H1 (cell line): ENCODE measurements around the gene TSPAN16. TPM values are rescaled to one million over a fixed set of nuclear protein-coding genes. Genes with fewer than 3 reads are reported as not detected.

ENCODE experiments used
- CTBP2 ChIP-seq: IDR thresholded peaks from 2 replicates; pipeline ENCODE4 v1.7.0; 2011; ENCODE audit warnings: borderline replicate concordance, mild to moderate bottlenecking, moderate library complexity, mixed read lengths, low read length; ENCODE audit not compliant: insufficient read depth, insufficient read length
- EGR1 ChIP-seq: IDR thresholded peaks from 2 replicates; pipeline ENCODE4 v1.6.1; 2011; ENCODE audit warnings: low read depth, low read length, borderline replicate concordance
- POLR2AphosphoS5 ChIP-seq: IDR thresholded peaks from 2 replicates; pipeline ENCODE4 v1.6.1; 2011; ENCODE audit warnings: low read depth, low read length
- SIN3A ChIP-seq, 2 experiments: IDR thresholded peaks in 1 of 2; conservative IDR thresholded peaks in 1 of 2; 2 replicates each; pipeline ENCODE4 v1.6.1; 2011 to 2012; ENCODE audit warnings: low read length in 2 of 2, improper control_type of control experiment in 1 of 2, low read depth in 1 of 2, mild to moderate bottlenecking in 1 of 2
- SUZ12 ChIP-seq: fragments of 200-600 bp; sonication (generic); IDR thresholded peaks from 2 replicates; pipeline ENCODE4 v1.6.1; 2012; ENCODE audit warnings: mild to moderate bottlenecking, inconsistent platforms, low read length, moderate library complexity, mixed read lengths
- YY1 ChIP-seq: IDR thresholded peaks from 2 replicates; pipeline ENCODE4 v1.6.1; 2011; ENCODE audit warnings: low read depth, mild to moderate bottlenecking, low read length
- polyA plus RNA-seq, 7 experiments: library from polyadenylated mRNA; depleted of rRNA in 3 of 7; stranded (reverse) in 5 of 7; unstranded in 2 of 7; fragments of >200 nt in 5 of 7; fragments of 200-250 nt in 2 of 7; gene quantifications; 1 replicate in 5 of 7; 2 replicates in 1 of 7; 4 replicates in 1 of 7; pipeline versions ENCODE4 v1.2.1 to v1.2.3, GENCODE V29; 2011 to 2013; ENCODE audit warnings: missing spikeins in 2 of 7, mixed read lengths in 2 of 7
- total RNA-seq: library from RNA; stranded (reverse); fragmentation: NEBNext Ultra II Directional; extraction: Animal tissue kit (Norgen Biotek cat#: 25700); gene quantifications from 2 replicates; pipeline ENCODE4 v1.2.1, GENCODE V29; 2021
- TF ChIP-seq, protein P1 (sequence below), 3 experiments: IDR thresholded peaks; 1 replicate in 2 of 3; 2 replicates in 1 of 3; pipeline versions ENCODE4 v1.5.1 to v1.6.1; 2011; ENCODE audit warnings: low read length in 3 of 3, mild to moderate bottlenecking in 3 of 3, inconsistent platforms in 2 of 3, low read depth in 1 of 3, moderate library complexity in 1 of 3; ENCODE audit not compliant: insufficient read depth in 1 of 3; ENCODE audit errors: control extremely low read depth in 1 of 3

The TSPAN16 gene
- total and polyA plus RNA-seq, 2 of the 8 experiments (the other 6 are each of a cell fraction or from before 2014, with no cell fraction given) = not detected

- TF ChIP-seq, protein P1, sequence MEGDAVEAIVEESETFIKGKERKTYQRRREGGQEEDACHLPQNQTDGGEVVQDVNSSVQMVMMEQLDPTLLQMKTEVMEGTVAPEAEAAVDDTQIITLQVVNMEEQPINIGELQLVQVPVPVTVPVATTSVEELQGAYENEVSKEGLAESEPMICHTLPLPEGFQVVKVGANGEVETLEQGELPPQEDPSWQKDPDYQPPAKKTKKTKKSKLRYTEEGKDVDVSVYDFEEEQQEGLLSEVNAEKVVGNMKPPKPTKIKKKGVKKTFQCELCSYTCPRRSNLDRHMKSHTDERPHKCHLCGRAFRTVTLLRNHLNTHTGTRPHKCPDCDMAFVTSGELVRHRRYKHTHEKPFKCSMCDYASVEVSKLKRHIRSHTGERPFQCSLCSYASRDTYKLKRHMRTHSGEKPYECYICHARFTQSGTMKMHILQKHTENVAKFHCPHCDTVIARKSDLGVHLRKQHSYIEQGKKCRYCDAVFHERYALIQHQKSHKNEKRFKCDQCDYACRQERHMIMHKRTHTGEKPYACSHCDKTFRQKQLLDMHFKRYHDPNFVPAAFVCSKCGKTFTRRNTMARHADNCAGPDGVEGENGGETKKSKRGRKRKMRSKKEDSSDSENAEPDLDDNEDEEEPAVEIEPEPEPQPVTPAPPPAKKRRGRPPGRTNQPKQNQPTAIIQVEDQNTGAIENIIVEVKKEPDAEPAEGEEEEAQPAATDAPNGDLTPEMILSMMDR (IDR thresholded peaks at IDR 0.05; ENCODE audit: control extremely low read depth in 1 of 3, insufficient read depth in 1 of 3, low read depth in 1 of 3, low read length in 3 of 3) = no peak
- TF ChIP-seq SUZ12 = no peak
- TF ChIP-seq EGR1 = no peak
- no peak for TF ChIP-seq SIN3A (conservative IDR thresholded peaks at IDR 0.05 in 1 of 2, IDR thresholded peaks at IDR 0.05 in 1 of 2; ENCODE audit: low read depth in 1 of 2, low read length in 2 of 2)
- no peak for TF ChIP-seq YY1
- no peak for TF ChIP-seq POLR2AphosphoS5
- TF ChIP-seq CTBP2 = no peak
- TF ChIP-seq, all 59 proteins: peak for 0
These were observed 34.2 kb downstream of the TSPAN16 start (continued) for GRCh38 chr19:11330127-11330526.
